ENCODE data around the gene KCNQ1. TPM values are rescaled to one million over a fixed set of nuclear protein-coding genes. Genes with fewer than 3 reads are reported as not detected.

The KCNQ1 gene
- total and polyA plus RNA-seq, 2 of the 13 experiments (the other 11 are each of a cell fraction or from before 2014, with no cell fraction given), result 0.02 to 0.08 TPM

GRCh38 chr11:2531277-2531986, 86.6 kb downstream of the KCNQ1 start (continued):
- peak; percentile 77; the same call in 1 of the 2 replicates for TF ChIP-seq HNRNPL (IDR thresholded peaks at IDR 0.05; ENCODE audit: low read depth, low read length)
- TF ChIP-seq ELK4 (CRISPR knock-in tag; IDR thresholded peaks at IDR 0.05; ENCODE audit: borderline replicate concordance), result no peak
- TF ChIP-seq ZNF230 (CRISPR knock-in tag; IDR thresholded peaks at IDR 0.05), result no peak
- TF ChIP-seq ZUFSP (CRISPR knock-in tag; IDR thresholded peaks at IDR 0.05; ENCODE audit: borderline replicate concordance), result no peak
- peak; percentile 53 for TF ChIP-seq XRCC5 (optimal IDR thresholded peaks at IDR 0.05; ENCODE audit: low read length)
- peak; percentile 32; the same call in 1 of the 2 replicates for TF ChIP-seq ZNF687 (CRISPR knock-in tag; IDR thresholded peaks at IDR 0.05)
- TF ChIP-seq CCDC6 (CRISPR knock-in tag; IDR thresholded peaks at IDR 0.05), result no peak
- no peak for TF ChIP-seq ZBTB37 (CRISPR knock-in tag; IDR thresholded peaks at IDR 0.05)
- TF ChIP-seq ZNF431 (CRISPR knock-in tag; IDR thresholded peaks at IDR 0.05; ENCODE audit: borderline replicate concordance, low read depth), result no peak
- TF ChIP-seq NR2F2 (IDR thresholded peaks at IDR 0.05; ENCODE audit: borderline replicate concordance, low read depth), result no peak
- no peak for TF ChIP-seq ZNF747 (CRISPR knock-in tag; IDR thresholded peaks at IDR 0.05; ENCODE audit: borderline replicate concordance)
- TF ChIP-seq RBAK (CRISPR knock-in tag; IDR thresholded peaks at IDR 0.05), result no peak
- 0 out of 2 replicates have a peak, but pooled peaks have one; percentile 26 for TF ChIP-seq THAP11 (CRISPR knock-in tag; IDR thresholded peaks at IDR 0.05)
- TF ChIP-seq ZNF263 (CRISPR knock-in tag; IDR thresholded peaks at IDR 0.05), result peak; percentile 58; the same call in 1 of the 2 replicates
- TF ChIP-seq RAD21 (CRISPR knock-in tag; IDR thresholded peaks at IDR 0.05), result peak; percentile 97
- no peak for TF ChIP-seq DRAP1 (CRISPR knock-in tag; IDR thresholded peaks at IDR 0.05)
- TF ChIP-seq CBX5 (CRISPR knock-in tag; IDR thresholded peaks at IDR 0.05; ENCODE audit: borderline replicate concordance), result 0 out of 2 replicates have a peak, but pooled peaks have one; percentile 43
- no peak for TF ChIP-seq IRF9 (CRISPR knock-in tag; IDR thresholded peaks at IDR 0.05; ENCODE audit: borderline replicate concordance)
- 0 out of 2 replicates have a peak, but pooled peaks have one; percentile 17 for TF ChIP-seq AHR (CRISPR knock-in tag; IDR thresholded peaks at IDR 0.05)

All from HepG2 (cell line).